HFF-Myc (cell line): ENCODE measurements around the gene LCOR.

ENCODE experiments used
- DNase-seq: peaks from one replicate; pipeline ENCODE4 v3.0.0-alpha.2; 2011; ENCODE audit warnings: low read depth; ENCODE audit errors: extremely low read depth
- H3K4me3 ChIP-seq: replicated peaks from 2 replicates; pipeline ENCODE4 v1.5.1; 2011; ENCODE audit warnings: low read depth, mild to moderate bottlenecking, control low read depth, low read length
- CTCF ChIP-seq: IDR thresholded peaks from 2 replicates; pipeline ENCODE4 v1.5.1; 2012; ENCODE audit warnings: mild to moderate bottlenecking, low read depth, low read length, control low read depth; ENCODE audit errors: missing control alignments

Gene LCOR

GRCh38 chr10:97004591-97004990 lies 172.5 kb downstream of the LCOR start:
- TF ChIP-seq CTCF = no peak
- no peak overlapping the region for H3K4me3 ChIP-seq
- no peak for DNase-seq

- no peak for DNase-seq
- TF ChIP-seq CTCF = no peak
- H3K4me3 ChIP-seq = no peak overlapping the region
Measured at GRCh38 chr10:97005349-97005748, 173.3 kb downstream of the LCOR start.

GRCh38 chr10:97006364-97006763 lies 174.3 kb downstream of the LCOR start:
- no peak for TF ChIP-seq CTCF
- no peak for DNase-seq
- H3K4me3 ChIP-seq = no peak overlapping the region

- no peak overlapping the region for H3K4me3 ChIP-seq
- no peak for TF ChIP-seq CTCF
- no peak for DNase-seq
Measured at GRCh38 chr10:97007417-97007816, 175.3 kb downstream of the LCOR start.

GRCh38 chr10:97010695-97011206 lies 178.7 kb downstream of the LCOR start:
- no peak for TF ChIP-seq CTCF
- no peak overlapping the region for H3K4me3 ChIP-seq
- DNase-seq = no peak

- TF ChIP-seq CTCF = no peak
- no peak for DNase-seq
- no peak overlapping the region for H3K4me3 ChIP-seq
Measured at GRCh38 chr10:97011397-97011796, 179.3 kb downstream of the LCOR start.

- no peak for DNase-seq
- TF ChIP-seq CTCF = no peak
- no peak overlapping the region for H3K4me3 ChIP-seq
Measured at GRCh38 chr10:97012470-97012869, 180.4 kb downstream of the LCOR start.
